Measurements from ENCODE around the gene TRMT10A. TPM values are rescaled to one million over a fixed set of nuclear protein-coding genes. Genes with fewer than 3 reads are reported as not detected.

The TRMT10A gene
- total and polyA plus RNA-seq, 2 of the 13 experiments (the other 11 are each of a cell fraction or from before 2014, with no cell fraction given) = 3.9 to 12.6 TPM

GRCh38 chr4:99563310-99564186, at the start of gene TRMT10A (continued):
- TF ChIP-seq TRAFD1 (CRISPR knock-in tag; IDR thresholded peaks at IDR 0.05; ENCODE audit: borderline replicate concordance) = no peak
- no peak for TF ChIP-seq ATRX (CRISPR knock-in tag; IDR thresholded peaks at IDR 0.05; ENCODE audit: borderline replicate concordance)
- TF ChIP-seq FOXK2 (IDR thresholded peaks at IDR 0.05) = peak; percentile 73
- no peak; the same call in 1 of the 2 replicates for TF ChIP-seq ZNF343 (CRISPR knock-in tag; IDR thresholded peaks at IDR 0.05)
- TF ChIP-seq IKZF4 (CRISPR knock-in tag; IDR thresholded peaks at IDR 0.05; ENCODE audit: borderline replicate concordance, low read depth, not compliant biosample characterization) = no peak
- TF ChIP-seq AKNA (CRISPR knock-in tag; IDR thresholded peaks at IDR 0.05; ENCODE audit: borderline replicate concordance) = no peak
- TF ChIP-seq MED13 (CRISPR knock-in tag; IDR thresholded peaks at IDR 0.05) = no peak
- no peak for TF ChIP-seq ZNF260 (CRISPR knock-in tag; IDR thresholded peaks at IDR 0.05; ENCODE audit: borderline replicate concordance, low read depth)
- no peak for TF ChIP-seq LCORL (IDR thresholded peaks at IDR 0.05)
- no peak for TF ChIP-seq LCORL (CRISPR knock-in tag; IDR thresholded peaks at IDR 0.05)
- TF ChIP-seq ZFP1 (CRISPR knock-in tag; IDR thresholded peaks at IDR 0.05) = no peak
- no peak for TF ChIP-seq HOXA5 (CRISPR knock-in tag; IDR thresholded peaks at IDR 0.05)
- TF ChIP-seq ATM (IDR thresholded peaks at IDR 0.05; ENCODE audit: borderline replicate concordance) = no peak
- no peak for TF ChIP-seq ARID3A (IDR thresholded peaks at IDR 0.05; ENCODE audit: low read depth, low read length)
- TF ChIP-seq ZHX1 (CRISPR knock-in tag; IDR thresholded peaks at IDR 0.05; ENCODE audit: low read depth) = no peak
- peak; percentile 85 for TF ChIP-seq ZNF501 (CRISPR knock-in tag; IDR thresholded peaks at IDR 0.05)
- TF ChIP-seq ZNF557 (CRISPR knock-in tag; IDR thresholded peaks at IDR 0.05) = no peak
- no peak for TF ChIP-seq MXD4 (CRISPR knock-in tag; IDR thresholded peaks at IDR 0.05)
- peak; percentile 55; the same call in 1 of the 2 replicates for TF ChIP-seq ZNF768 (CRISPR knock-in tag; IDR thresholded peaks at IDR 0.05)

Measured in HepG2 (cell line).